NCI-H510A (cell line): ENCODE data around the gene UROC1.
A peak's percentile ranks its signal among the peaks of the same experiment; 100 is the strongest.

ENCODE experiments used
- DNase-seq: peaks from one replicate; lab custom pipeline; 2025; lab: John Stamatoyannopoulos, UW

Gene UROC1

DNA sequence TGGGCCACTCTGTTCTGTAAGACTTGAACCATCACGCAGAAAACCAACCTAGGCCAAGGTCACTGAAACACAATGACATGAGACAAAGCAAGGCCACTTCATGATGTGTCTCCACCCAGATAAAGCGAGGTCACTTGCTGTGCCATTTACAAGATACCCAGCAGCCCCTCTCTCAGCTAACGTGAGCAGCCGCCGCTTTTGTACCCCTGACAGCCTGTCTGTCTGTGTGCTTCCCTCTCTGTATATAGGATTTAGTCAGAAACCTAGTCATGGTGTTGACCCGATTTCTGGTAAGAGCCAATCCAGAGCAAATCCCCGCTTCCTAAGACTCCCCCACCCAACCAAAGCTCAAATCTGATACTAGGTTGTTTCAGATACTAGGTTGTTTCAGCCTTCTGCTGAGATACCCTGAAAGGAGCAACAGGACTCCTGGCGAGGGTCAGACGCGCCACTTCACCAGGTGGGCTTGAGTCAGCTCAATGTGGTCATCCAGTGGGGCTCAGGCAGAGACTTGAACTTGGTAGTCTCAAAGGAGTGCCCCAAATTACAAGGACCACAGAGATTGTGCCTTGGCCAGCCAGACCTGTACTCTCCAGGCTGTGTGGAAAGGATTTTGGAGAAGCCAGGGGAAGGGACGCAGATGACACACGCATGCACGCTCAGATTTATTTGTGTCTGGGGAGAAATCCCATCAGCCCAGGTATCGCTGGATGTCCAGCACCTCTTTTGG, 38.8 kb downstream of the UROC1 start:
- DNase-seq: no peak

DNA sequence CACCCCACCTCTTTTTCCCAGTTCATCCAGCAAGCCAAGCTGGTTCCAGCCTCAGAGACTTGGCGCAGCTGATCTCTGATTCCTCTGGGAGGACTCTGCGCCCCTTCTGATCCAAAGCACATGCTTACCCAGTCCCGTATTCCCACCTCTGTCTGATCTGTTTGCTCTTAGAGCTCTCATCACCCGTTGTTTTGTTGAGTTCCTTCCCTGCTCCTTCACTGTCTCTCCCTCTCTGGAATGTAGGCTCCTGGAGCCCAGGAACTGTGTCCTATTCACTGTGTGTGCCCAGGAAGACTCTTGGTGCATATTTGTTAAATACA, 40.6 kb downstream of the UROC1 start:
- no peak for DNase-seq

DNA sequence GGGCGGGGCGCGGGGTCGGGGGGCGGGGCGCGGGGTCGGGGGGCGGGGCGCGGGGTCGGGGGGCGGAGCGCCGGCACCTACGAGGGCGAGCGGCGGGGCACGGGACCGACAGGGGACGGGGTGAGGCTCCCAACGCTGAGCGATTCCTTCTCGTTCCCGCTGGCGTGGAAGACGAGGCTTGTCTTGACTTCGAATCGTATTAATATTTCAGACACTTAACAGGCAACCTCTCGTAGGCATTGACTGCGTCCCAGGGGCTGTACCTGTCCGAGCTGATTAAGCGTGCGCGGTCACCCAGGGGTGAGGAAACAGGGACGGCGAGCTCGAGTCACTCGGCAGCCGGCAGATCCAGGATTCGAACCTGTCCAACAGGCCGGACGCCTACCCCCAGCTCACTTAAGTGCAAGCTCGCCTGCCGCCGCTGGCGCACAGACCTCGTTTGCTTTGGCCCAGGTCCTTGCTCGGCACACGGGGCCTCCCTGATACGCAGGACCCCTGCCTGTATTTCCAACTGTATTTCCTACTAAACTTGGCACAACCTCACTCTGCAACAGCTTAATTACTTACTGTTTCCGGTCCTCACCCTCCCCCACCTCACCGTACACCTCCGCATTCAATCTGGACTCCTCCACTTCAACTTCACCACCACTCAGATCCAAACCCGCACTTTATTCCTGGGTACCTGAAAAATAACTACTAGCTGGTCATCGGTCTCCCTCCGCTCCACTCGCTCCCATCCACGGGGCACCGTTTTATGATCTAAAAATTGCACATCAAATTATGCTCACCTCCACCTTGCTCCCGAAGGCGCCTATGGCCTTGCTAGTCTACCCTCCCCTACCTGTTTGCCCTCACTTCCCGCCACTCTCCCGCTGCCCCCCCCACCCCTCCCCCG, 41.2 kb downstream of the UROC1 start:
- DNase-seq: no peak

DNA sequence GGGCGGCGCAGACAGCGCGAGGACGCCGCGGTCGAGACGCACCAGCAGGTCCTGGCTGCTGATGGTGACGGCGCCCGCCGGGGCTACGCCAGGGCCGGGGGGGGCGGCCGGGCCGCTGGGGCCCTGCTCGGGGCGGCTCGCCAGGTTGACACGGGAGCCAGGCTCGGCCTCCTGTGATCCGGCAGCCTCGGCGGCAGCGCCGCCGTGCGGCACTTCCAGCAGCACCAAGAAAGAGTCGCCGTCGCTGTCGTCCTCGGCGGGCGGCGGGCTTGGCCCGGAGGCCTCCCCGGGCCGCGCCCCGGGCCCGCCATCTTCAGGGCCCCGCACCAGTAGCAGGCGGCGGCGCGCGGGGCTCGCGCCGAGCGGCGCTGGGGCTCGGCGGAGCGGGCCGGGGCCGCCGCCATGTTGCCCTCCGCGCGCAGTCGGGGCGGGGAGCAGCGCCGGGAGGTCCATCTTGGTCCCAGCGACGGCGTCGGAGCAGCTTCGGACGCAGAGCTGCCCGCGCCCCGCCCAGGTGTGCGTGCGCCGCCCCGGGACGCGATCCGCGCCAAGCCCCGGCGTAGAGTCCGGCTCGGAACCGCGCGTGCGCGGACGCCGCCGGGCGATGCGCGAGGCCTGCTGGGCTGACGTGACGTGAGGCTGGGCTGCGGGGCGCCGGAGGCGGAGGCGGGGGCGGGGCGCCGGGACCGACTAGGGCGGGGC, 42.0 kb downstream of the UROC1 start, which contains the start of gene ZXDC:
Gene ZXDC (minus strand): TSS at position 479 of the 702 bp plus-strand sequence. CDS start 26 bp downstream, at position 453.
- DNase-seq: peak; percentile 55

DNA sequence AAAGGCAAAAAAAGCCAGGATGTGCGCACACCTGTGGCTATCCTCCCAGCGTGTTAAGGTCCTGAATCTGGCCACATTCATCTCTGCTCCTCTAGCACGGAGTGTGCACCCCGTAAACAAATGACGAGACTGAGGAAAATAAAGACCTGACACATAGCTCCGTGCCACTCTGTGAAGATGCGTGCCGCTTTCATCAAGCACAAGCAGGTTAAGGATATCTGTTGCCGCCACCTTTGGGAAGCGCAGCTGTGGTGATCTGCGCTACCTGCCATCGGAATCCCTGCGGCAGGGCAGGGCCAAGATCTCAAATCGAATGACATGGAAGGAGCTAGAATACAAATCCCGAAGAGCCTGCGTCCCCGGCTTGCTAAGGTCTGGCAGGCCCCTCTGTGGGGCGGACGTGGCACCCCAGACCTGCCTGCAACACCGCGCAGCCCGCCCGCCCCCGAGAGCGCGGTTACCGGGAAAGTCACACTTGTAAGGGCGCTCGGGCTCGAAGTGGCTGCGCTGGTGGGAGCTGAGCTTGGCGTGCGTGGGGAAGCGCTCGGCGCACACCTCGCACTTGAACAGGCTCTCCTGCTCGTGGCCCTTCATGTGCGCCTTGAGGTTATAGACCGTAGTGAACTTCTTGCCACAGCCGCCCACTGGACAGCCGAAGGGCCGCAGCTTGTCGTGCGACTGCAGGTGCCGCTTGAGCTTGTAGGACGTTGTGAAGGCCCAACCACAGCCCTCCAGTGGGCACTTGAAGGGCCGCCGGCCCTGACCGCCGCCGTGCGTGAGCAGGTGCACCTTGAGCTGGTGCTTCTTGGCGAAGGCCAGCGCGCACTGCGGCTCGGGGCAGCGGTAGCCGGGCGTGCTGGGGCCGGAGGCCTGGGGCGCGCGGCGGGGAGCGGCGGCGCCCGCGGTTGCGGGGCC, 42.8 kb downstream of the UROC1 start:
- DNase-seq: no peak

DNA sequence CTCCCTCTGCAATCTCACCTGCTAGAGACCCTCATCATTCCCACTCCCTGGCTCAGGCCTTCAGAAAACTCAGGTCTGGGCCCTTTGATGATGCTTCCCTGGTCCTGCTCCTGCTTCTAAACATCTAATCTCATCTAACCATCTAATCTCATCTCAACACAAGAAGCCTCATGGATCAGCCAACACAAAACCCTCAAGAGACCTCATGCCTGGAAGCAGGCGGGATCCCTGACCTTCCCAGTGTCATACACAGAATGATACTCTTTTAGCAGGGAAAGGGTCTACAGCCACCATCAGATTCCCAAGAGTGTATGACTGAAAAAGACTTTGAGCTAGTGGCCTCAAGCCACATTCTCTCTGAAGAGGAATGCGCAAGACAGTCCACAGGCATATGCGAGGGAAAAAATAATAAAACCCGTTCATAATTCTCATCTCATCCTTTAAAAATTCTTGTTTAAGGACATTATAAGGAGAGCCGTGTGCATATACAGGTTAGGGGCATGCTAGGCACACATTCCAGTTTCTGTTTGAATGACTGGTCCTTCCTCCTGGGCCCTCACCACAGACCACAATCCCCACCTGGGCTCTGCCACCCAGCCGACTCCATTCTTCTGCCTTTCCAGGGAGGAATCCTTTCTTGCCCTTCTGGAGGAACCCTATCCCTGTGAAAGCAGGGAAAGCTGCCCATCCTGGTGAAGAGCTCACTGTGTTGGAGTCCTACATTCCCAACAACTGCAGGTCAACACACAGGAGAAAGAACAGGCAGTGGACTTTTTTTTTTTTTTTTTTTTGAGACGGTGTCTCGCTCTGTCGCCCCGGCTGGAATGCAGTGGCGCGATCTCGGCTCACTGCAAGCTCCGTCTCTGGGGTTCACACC, 44.0 kb downstream of the UROC1 start:
- DNase-seq: no peak

DNA sequence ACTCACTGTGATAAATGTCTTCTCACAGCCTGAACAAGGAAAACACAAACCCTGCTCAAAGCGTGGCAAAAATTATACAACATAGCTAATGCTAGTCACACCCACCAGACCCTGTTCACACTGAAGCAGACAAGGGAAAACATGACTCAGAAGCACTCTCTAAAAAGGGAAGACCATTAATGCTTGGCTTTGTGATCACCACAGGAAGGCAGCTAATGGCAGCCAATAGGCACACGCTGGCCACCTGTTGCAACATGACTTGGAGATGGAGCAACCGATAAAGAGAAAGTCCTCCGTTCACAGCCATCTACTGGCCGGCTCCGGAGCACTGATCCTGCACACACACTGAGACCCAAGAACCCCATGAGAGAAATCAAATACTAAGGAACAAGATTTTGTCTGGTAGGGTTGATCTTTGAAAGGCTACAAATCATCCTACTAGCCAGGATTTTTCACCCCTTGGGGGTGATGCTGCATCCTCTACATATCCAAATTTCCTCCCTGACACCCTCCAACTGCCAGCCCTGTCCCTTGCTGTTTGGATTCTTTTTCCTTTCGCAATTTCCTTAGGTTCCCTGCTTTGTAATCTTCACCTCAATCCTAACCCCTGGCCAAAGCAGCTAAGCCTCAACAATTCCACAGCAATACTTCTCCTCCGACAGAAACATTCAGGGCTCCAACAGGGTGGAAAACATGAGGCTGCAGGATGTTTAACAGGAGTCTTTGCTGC, 45.1 kb downstream of the UROC1 start:
- peak; percentile 58 for DNase-seq

DNA sequence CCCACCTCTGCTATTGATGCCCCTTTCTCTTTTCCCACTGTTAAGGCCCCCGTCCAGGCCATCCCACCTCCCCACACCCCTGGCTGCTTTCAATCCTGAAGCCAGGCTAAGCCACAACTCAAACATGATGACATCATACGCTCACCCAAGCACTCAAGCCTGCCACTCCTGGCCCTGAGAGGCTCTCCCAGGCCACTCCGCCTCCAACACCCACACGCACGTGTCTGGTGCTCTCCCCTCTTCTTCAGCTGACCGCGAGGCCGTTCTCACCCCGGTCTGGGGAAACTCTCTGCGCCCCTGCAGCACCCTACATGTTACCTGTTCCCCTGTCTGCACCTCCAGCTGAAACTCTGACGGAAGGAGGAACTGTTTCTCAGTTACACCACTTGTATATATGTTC, 48.1 kb downstream of the UROC1 start:
- no peak for DNase-seq

DNA sequence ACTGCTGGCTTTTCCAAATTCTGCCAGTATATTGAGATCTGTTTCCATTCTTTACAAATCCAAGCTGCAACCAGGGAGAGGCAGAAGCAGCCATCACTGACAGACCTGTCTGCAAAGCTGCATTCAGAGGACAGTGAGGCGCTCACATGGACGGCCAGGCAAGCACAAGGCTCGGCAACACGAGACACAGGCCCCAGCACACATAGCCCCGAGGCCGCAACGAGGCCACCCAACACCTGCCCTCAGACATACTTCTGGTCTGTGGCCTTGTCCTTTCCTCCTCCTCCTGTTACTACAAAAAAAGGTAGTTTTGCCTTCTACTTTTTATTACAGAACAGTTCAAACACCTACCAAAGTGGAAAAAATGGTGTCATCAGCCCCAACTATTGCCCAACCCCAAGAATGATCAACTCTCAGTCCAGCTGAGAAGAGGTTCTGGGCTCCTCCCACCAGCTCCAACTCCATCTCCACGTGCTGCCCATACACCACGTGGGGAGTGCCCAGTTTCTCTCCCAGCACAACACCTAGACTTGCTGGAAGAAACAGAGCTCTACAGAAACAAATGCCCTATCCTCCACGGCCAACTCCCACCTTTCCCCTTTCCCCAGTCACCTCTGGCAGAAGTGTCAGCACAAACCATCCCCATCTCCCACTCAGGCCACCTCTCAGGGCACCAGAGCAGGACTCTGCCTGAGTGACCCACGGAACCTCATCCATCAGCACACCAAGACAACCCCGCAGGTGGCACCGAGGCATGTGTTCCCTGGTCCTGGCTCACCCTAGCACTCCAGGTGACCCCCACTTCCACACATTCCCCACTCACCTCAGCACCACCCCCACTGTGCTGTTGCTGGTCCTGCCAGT, 49.3 kb downstream of the UROC1 start:
- no peak for DNase-seq

DNA sequence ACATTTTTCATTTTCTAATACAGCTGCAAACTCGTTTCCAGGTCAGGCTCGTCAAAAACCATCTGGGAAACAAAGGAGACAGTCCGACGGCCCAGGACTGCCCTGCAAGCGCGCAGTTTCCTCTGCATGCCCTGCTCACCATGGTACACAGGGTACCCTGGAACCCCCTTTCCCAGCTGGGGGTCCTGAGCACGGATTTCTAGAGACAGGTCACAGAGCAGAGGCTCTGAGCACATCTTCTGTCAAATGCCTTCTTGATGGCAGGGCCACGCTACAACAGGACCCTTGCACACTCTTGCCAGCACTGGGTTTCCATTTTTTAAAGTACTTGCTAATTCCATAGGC, 50.0 kb downstream of the UROC1 start:
- no peak for DNase-seq

DNA sequence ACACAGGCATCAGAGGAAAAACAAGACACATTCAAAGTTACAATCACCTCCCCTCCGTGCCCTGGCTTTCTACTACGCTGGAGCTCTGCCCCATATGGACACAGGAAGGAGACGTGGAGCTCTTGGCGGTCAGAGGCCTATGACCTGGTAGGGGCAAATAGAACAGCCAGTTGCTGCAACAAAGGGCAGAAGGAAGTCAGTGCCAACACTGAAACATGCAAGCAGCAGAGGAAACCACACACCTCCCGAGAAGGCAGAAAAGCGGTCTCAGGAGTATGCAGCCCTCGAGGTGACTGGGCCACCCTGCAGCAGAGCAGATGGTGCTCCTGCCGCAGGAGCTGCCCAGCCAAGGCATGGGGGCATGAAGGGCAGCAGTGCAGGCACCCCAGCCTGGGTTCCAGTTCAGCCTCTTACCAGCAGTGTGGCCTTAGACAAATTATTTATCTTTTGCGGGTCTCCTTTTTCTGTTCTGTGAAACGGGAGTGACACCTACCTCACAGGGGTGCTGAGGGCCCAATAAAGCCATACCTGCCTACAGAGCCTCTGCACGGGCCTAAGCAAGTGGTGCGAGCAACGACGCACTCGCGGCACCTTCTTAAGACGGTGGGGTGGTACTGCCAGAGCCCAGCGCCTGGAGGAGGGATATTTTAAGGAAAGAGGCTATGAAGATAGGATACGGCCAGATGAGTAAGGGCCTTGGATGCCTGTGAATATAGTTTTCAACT, 50.5 kb downstream of the UROC1 start:
- no peak for DNase-seq

DNA sequence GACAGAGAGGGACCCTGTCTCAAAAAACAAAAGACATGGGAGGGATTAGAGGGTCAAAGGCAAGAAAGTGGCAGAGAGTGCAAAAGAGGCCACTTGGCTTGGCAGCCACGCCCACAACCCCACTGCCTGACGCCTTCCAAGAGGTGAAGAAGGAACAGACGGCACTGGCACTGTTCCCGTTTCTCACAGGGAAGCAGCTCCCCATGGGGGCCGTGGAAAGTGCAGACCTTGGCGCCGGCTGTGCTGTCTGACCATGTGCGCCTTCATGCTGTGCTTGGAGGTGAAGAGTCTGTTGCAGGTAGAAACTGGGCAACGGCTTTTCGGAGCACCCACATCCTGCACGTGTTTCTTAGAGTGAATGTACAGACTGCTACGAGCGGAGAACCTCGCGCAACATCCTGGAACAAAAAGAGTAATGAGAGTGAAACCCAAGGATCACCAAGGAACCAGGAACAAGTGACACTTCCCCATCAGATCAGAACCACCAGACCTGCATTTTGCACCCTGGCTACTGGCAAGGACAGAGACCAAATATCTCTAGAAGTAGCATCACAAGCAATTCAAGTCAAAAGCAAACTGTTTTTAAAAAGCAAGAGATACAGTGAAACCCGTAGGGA, 51.5 kb downstream of the UROC1 start:
- no peak for DNase-seq

DNA sequence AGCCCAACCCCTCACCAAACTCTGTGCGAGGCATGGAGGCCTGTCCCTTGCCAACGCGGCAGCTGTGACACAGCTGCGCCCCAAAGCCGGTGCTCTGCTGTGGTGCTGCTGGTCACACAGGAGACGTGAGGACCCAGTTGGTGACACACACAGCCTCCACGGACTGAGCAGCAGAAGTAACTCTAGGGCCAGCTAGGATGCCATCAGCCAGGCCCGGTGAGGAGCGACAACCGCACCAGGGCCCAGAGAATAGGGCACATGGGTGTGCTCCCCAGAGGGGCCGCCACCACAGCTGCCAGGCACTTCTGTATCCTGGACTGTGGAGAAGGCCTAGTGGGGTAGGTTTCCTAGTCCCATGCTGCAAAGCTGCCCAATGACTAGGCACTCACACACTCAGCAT, 52.6 kb downstream of the UROC1 start:
- no peak for DNase-seq

DNA sequence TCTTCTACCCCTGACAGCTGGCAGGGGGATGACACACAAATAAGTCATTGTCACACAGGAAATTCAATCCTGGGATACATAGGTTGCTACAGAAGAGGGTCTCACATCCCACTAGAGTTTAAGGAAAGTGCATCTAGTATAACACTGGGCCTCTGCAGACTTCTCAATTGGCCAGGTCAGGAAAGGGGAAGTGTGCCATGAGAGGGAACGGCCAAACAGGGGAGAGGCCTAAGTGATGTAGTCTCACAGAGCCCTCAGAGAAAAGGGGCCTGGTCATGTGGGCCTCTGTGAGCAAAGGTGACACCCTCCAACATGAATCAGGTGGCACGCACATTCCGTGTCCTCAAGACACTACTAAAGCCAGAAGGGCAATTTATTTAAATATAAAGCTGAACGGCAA, 53.1 kb downstream of the UROC1 start:
- DNase-seq: no peak

DNA sequence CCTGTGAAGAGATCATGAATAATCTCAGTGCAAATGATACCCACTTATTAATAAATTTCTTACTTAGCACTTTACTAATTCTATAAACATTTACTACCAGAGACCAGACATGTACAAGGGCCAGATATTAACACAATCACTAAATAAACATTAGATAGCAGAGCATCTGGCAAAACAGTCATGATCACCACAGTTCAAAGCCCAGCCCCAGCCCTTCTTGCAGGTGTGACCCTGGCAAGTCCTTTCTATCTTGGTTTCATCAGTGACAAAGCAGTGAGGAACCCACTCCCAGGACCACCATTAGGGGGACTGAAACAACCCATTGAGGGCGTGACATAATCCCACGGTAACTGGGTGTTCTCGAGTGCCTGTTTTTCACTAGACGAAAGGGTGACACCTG, 53.5 kb downstream of the UROC1 start:
- DNase-seq: no peak

DNA sequence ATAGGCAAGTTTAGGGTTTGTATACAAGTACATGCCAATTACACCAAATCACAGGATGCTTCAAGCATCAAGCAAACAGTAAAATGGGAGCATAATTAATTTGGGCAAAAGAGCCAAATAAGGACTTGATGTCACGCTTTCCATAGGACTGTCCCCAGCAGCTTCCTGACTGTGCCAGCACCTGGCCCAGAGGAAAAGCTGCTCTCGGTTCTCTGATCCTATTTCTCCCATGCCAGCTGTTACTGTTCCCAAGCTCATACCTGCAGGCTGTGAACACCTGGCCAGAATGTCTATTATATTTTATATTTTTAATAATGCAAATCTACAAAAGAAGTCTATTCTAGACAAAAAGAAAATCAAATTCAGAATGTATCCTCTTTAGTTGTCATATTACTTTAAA, 54.1 kb downstream of the UROC1 start:
- no peak for DNase-seq

DNA sequence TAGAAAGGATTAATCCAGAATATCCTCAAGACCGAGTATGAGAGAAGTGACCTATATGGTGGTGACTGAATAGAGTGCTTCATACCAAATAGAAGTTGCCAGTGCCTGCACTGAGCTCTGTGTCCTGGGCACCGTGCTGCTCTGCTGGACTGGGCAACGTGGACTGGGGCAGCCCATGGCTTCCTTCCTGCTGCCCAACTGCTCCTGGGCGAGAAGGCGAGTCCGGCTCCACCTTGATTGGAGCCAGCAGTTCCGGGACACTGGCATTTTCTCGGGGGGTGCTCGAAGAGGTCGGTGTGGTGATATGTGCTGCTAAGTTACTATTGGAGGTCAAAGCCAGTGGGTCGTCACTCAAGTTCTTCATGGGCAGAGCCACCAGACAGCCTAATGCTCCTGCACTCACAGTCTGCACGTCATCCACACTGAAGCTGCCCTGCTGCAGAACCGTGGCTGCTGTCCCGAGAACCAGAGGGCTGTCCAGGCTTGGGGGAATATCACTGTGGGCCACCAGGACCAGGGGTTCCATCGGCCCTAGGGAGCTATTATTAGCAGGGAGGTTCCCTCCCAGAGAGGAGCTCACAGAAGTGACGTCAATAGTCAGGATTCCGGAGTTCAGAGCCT, 56.0 kb downstream of the UROC1 start:
- DNase-seq: no peak

DNA sequence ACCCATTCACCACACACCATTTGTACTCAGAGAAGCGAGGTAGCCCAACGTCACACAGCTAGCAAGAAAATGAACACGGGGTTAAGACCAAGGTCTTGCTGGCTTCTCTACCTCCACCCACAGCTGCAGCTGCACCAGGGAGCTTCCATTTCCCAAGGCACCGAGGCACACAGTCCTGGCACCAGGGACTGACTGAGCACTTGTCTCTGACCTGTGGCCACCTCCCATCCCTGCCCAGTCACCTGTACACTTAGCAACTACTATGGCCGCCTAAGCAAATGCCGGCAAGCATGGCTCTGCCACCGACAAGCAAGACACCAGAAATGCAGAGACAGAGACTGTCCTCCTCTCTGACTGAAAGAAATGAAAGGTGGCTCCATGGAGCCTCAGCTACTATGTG, 57.2 kb downstream of the UROC1 start:
- no peak for DNase-seq
